ENCODE results near the gene SPATA17.
"Not testable (repeated sequence)": the region's sequence is repeated elsewhere in the genome, so short reads cannot be mapped to it uniquely, and the experiment has no call there.

- not testable (repeated sequence) for TF ChIP-seq CTCF (IDR thresholded peaks at IDR 0.05 in 4 of 5, conservative IDR thresholded peaks at IDR 0.05 in 1 of 5); POLR2A (IDR thresholded peaks at IDR 0.05)
These were observed 46.8 kb upstream of the SPATA17 start for GRCh38 chr1:217584286-217584811.
